Measurements from ENCODE around the gene WASHC4.

DNA sequence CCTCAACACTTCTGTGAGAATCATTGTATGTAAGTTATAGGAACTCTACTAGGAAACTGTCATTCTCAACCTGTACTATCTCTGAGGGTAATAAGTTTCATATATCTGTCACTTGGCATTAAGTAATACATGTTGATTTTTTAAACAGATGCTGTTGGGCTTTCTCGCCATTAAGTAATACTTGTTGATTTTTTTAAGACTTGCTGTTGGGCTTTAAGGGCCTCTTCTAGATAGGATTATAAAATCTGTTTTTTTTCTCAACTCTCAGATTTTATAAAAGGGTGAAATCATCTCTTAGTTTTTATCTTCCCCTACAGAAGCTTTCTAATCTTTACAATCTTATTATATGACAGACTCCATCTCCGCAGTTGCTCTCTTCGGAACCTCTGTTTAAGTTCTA lies 5.6 kb downstream of the WASHC4 start:
- TF ChIP-seq CTCF (IDR thresholded peaks at IDR 0.05; ENCODE audit: low read depth, low read length, missing input control): no peak
- no peak for TF ChIP-seq ATF3 (IDR thresholded peaks at IDR 0.05)
- TF ChIP-seq YY1 (IDR thresholded peaks at IDR 0.05): no peak
- no peak for TF ChIP-seq EGR1 (IDR thresholded peaks at IDR 0.05; ENCODE audit: low read depth in 2 of 2)
- TF ChIP-seq FOXA1 (IDR thresholded peaks at IDR 0.05): no peak
